Activated T-helper 1 cell treated with anti-CD3 and anti-CD28 coated beads, Interleukin-2, amount 50 U/mL, for 16 hours (primary cell): ENCODE results near the gene IRAK4.
"Not testable (repeated sequence)": the region's sequence is repeated elsewhere in the genome, so short reads cannot be mapped to it uniquely, and the experiment has no call there.

ENCODE experiments used
- DNase-seq, 2 donors: peaks; one replicate each; pipeline ENCODE4 v3.0.0-alpha.2; 2020; ENCODE audit warnings: low read depth in 1 of 2, low spot score in 1 of 2

IRAK4 gene

GRCh38 chr12:43758728-43759563, at the start of gene IRAK4, which contains the start of gene PUS7L:
Gene IRAK4 (plus strand): TSS chr12:43758951. CDS start chr12:43768112, 9,161 bp downstream.
Gene PUS7L (minus strand): TSS chr12:43758790. CDS start chr12:43755245, 3,545 bp downstream.
- peak; percentile 87 to 90 for DNase-seq

GRCh38 chr12:43711348-43711747, 47.4 kb upstream of the IRAK4 start:
- DNase-seq, result no peak

GRCh38 chr12:43722621-43723020, 36.1 kb upstream of the IRAK4 start:
- no peak for DNase-seq

- no peak for DNase-seq
Observed at GRCh38 chr12:43723134-43723533, 35.6 kb upstream of the IRAK4 start.

GRCh38 chr12:43728117-43728516, 30.6 kb upstream of the IRAK4 start:
- DNase-seq, result no peak

- no peak for DNase-seq
Observed at GRCh38 chr12:43728698-43729097, 30.1 kb upstream of the IRAK4 start.

- DNase-seq, result no peak
Observed at GRCh38 chr12:43730283-43730682, 28.5 kb upstream of the IRAK4 start.

GRCh38 chr12:43733687-43734086, 25.1 kb upstream of the IRAK4 start:
- DNase-seq, result no peak

- DNase-seq, result no peak
Observed at GRCh38 chr12:43736927-43737440, 21.8 kb upstream of the IRAK4 start.

- no peak for DNase-seq
Observed at GRCh38 chr12:43737646-43738045, 21.1 kb upstream of the IRAK4 start.

- no peak for DNase-seq
Observed at GRCh38 chr12:43740511-43741100, 18.1 kb upstream of the IRAK4 start.

GRCh38 chr12:43742106-43742505, 16.6 kb upstream of the IRAK4 start:
- DNase-seq, result no peak

GRCh38 chr12:43744826-43745225, 13.9 kb upstream of the IRAK4 start:
- no peak for DNase-seq

GRCh38 chr12:43749016-43749415, 9.7 kb upstream of the IRAK4 start:
- no peak for DNase-seq

GRCh38 chr12:43750814-43751213, 7.9 kb upstream of the IRAK4 start:
- no peak for DNase-seq

- DNase-seq, result not testable (repeated sequence)
Observed at GRCh38 chr12:43751360-43751759, 7.4 kb upstream of the IRAK4 start.

GRCh38 chr12:43754015-43754414, 4.7 kb upstream of the IRAK4 start:
- no peak for DNase-seq

- DNase-seq, result peak in 1 of 2 donors; percentile 1
Observed at GRCh38 chr12:43758247-43758727, 464 bp upstream of the IRAK4 start.

- DNase-seq, result no peak
Observed at GRCh38 chr12:43760396-43760795, 1.6 kb downstream of the IRAK4 start.

GRCh38 chr12:43761500-43761899, 2.7 kb downstream of the IRAK4 start:
- no peak for DNase-seq

GRCh38 chr12:43762596-43762995, 3.8 kb downstream of the IRAK4 start:
- DNase-seq, result no peak

- no peak for DNase-seq
Observed at GRCh38 chr12:43763769-43764168, 5.0 kb downstream of the IRAK4 start.
